ENCODE results near the gene USP31.

DNA sequence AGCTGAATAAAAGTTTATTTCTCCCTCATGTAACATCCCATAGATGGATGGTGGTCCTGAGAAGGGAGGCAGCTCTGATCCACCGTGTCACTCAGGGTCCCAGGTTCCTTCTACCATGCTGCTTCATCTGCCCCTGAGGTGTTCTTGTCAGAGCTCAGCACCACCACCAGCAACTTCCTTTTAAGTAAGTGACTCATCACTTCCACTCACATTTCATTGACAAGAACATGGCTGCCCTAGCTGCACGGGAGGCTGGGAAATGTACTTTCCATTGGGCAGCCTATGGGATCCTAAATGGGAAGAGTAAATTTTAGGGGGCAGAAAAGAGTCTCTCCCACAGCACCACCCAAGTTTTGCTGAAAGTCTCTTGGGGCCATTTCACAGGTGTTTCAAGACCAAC lies 134.7 kb downstream of the USP31 start:
- TF ChIP-seq, protein P1, sequence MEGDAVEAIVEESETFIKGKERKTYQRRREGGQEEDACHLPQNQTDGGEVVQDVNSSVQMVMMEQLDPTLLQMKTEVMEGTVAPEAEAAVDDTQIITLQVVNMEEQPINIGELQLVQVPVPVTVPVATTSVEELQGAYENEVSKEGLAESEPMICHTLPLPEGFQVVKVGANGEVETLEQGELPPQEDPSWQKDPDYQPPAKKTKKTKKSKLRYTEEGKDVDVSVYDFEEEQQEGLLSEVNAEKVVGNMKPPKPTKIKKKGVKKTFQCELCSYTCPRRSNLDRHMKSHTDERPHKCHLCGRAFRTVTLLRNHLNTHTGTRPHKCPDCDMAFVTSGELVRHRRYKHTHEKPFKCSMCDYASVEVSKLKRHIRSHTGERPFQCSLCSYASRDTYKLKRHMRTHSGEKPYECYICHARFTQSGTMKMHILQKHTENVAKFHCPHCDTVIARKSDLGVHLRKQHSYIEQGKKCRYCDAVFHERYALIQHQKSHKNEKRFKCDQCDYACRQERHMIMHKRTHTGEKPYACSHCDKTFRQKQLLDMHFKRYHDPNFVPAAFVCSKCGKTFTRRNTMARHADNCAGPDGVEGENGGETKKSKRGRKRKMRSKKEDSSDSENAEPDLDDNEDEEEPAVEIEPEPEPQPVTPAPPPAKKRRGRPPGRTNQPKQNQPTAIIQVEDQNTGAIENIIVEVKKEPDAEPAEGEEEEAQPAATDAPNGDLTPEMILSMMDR (IDR thresholded peaks at IDR 0.05), result no peak
- no peak for TF ChIP-seq POLR2A (IDR thresholded peaks at IDR 0.05)
